GM21529 (cell line): ENCODE data around the gene COL9A1.
"Not testable (repeated sequence)": the region's sequence is repeated elsewhere in the genome, so short reads cannot be mapped to it uniquely, and the experiment has no call there.

ENCODE experiments used
- ATAC-seq: cut with Tn5 transposase; IDR thresholded peaks from one replicate; pipeline ENCODE4 v1.9.1; 2021; ENCODE audit not compliant: unreplicated experiment

Gene COL9A1

GRCh38 chr6:70303034-70303525 lies at the start of gene COL9A1:
Gene COL9A1 (minus strand): TSS chr6:70303084. CDS start chr6:70302924, 160 bp downstream.
- ATAC-seq, result no peak

GRCh38 chr6:70351461-70351860 lies 48.6 kb upstream of the COL9A1 start:
- no peak for ATAC-seq

- no peak for ATAC-seq
Observed at GRCh38 chr6:70345619-70346018, 42.7 kb upstream of the COL9A1 start.

GRCh38 chr6:70343313-70343712 lies 40.4 kb upstream of the COL9A1 start:
- ATAC-seq, result no peak

- not testable (repeated sequence) for ATAC-seq
Observed at GRCh38 chr6:70339810-70340209, 36.9 kb upstream of the COL9A1 start.

- no peak for ATAC-seq
Observed at GRCh38 chr6:70338775-70339174, 35.9 kb upstream of the COL9A1 start.

- no peak for ATAC-seq
Observed at GRCh38 chr6:70337743-70338105, 34.8 kb upstream of the COL9A1 start.

- no peak for ATAC-seq
Observed at GRCh38 chr6:70336996-70337742, 34.3 kb upstream of the COL9A1 start.

GRCh38 chr6:70327036-70327435 lies 24.2 kb upstream of the COL9A1 start:
- no peak for ATAC-seq

- no peak for ATAC-seq
Observed at GRCh38 chr6:70325009-70325408, 22.1 kb upstream of the COL9A1 start.

GRCh38 chr6:70317799-70318198 lies 14.9 kb upstream of the COL9A1 start:
- ATAC-seq, result not testable (repeated sequence)

GRCh38 chr6:70315079-70315751 lies 12.3 kb upstream of the COL9A1 start:
- no peak for ATAC-seq

- ATAC-seq, result no peak
Observed at GRCh38 chr6:70314296-70314695, 11.4 kb upstream of the COL9A1 start.

- ATAC-seq, result peak; percentile 45
Observed at GRCh38 chr6:70312165-70312745, 9.4 kb upstream of the COL9A1 start.

- ATAC-seq, result no peak
Observed at GRCh38 chr6:70310063-70310694, 7.3 kb upstream of the COL9A1 start.

- no peak for ATAC-seq
Observed at GRCh38 chr6:70309243-70309642, 6.4 kb upstream of the COL9A1 start.

- not testable (repeated sequence) for ATAC-seq
Observed at GRCh38 chr6:70308142-70308541, 5.3 kb upstream of the COL9A1 start.

GRCh38 chr6:70307008-70307407 lies 4.1 kb upstream of the COL9A1 start:
- no peak for ATAC-seq

GRCh38 chr6:70304616-70305015 lies 1.7 kb upstream of the COL9A1 start:
- ATAC-seq, result no peak

GRCh38 chr6:70299456-70299855 lies 3.4 kb downstream of the COL9A1 start:
- no peak for ATAC-seq

- ATAC-seq, result no peak
Observed at GRCh38 chr6:70298068-70298467, 4.8 kb downstream of the COL9A1 start.

GRCh38 chr6:70292193-70292592 lies 10.7 kb downstream of the COL9A1 start:
- ATAC-seq, result no peak
